ENCODE data around the gene DYSF. TPM values are rescaled to one million over a fixed set of nuclear protein-coding genes. Genes with fewer than 3 reads are reported as not detected.

DYSF gene
- total RNA-seq, 4 donors from 2014 or later: 4.2 to 26.6 (median 16.2) TPM

GRCh38 chr2:71557321-71557720 is 104.0 kb downstream of the DYSF start:
- no peak for TF ChIP-seq CTCF (IDR thresholded peaks at IDR 0.05; ENCODE audit: low read depth)

- TF ChIP-seq CTCF (IDR thresholded peaks at IDR 0.05; ENCODE audit: low read depth): no peak
Measured at GRCh38 chr2:71558300-71559051, 105.1 kb downstream of the DYSF start.

GRCh38 chr2:71559080-71559827 is 105.9 kb downstream of the DYSF start:
- TF ChIP-seq CTCF (IDR thresholded peaks at IDR 0.05; ENCODE audit: low read depth): no peak

GRCh38 chr2:71559828-71560637 is 106.7 kb downstream of the DYSF start:
- TF ChIP-seq CTCF (IDR thresholded peaks at IDR 0.05; ENCODE audit: low read depth): no peak

- TF ChIP-seq CTCF (IDR thresholded peaks at IDR 0.05; ENCODE audit: low read depth): no peak
Measured at GRCh38 chr2:71560638-71561011, 107.3 kb downstream of the DYSF start.

GRCh38 chr2:71561441-71562267 is 108.3 kb downstream of the DYSF start:
- no peak for TF ChIP-seq CTCF (IDR thresholded peaks at IDR 0.05; ENCODE audit: low read depth)

All from subcutaneous adipose tissue (tissue), 4 donors.